Esophagus squamous epithelium (tissue), 4 donors: ENCODE results near the gene USP49.

Source experiments
- CTCF ChIP-seq, 6 experiments: fragments of 450-650 bp in 4 of 6; fragments of 200-600 bp in 2 of 6; sonication (generic) in 2 of 6; IDR thresholded peaks; one replicate each; pipeline ENCODE4 v1.5.1; 2016 to 2019; ENCODE audit warnings: antibody characterized with exemption in 6 of 6, mild to moderate bottlenecking in 4 of 6, moderate library complexity in 4 of 6
- POLR2A ChIP-seq, 4 donors: fragments of 450-650 bp; IDR thresholded peaks; one replicate each; pipeline ENCODE4 v1.6.1; 2017; ENCODE audit warnings: antibody characterized with exemption in 4 of 4, mild to moderate bottlenecking in 4 of 4, moderate library complexity in 3 of 4

DNA sequence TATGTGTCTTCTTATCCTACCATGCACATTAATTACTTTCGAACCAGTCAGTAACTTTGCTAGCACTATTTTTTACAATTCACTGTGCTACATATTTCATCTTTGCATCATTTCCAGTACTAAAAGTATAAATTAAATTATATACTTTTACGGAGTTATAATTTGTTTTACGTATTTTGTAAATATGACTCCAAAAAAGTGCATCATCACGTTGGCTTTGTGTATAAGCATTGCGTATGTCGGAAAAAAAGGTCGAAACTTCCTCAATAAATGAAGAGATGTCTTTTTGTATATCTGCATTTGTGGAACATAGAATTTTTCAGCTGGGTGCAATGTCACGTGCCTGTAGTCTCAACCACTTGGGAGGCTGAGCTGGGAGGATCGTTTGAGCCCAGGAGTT lies 52.0 kb downstream of the USP49 start:
- TF ChIP-seq POLR2A (IDR thresholded peaks at IDR 0.05) = no peak
- TF ChIP-seq CTCF (IDR thresholded peaks at IDR 0.05) = no peak
